Adrenal gland (tissue), 12 donors: ENCODE data around the gene KIAA1328. TPM values are rescaled to one million over a fixed set of nuclear protein-coding genes. Genes with fewer than 3 reads are reported as not detected.

Source experiments
- DNase-seq, 7 donors: peaks; one replicate each; pipeline ENCODE4 v3.0.0-alpha.2; 2019 to 2020
- H3K27ac ChIP-seq, 5 donors: fragments of 200-600 bp; sonication (generic) in 4 of 5; 1 replicate in 3 of 5; 2 replicates in 2 of 5; pipeline versions ENCODE4 v1.5.1 to v1.8.0; 2016 to 2020; ENCODE audit warnings: mild to moderate bottlenecking in 1 of 5
- H3K27me3 ChIP-seq: fragments of 200-600 bp; 2 replicates; pipeline ENCODE4 v1.8.0; 2021
- H3K36me3 ChIP-seq, 2 donors: fragments of 200-600 bp; replicated peaks in 1 of 2; 1 replicate in 1 of 2; 2 replicates in 1 of 2; pipeline versions ENCODE4 v1.5.1 to v1.8.0; 2018 to 2022
- H3K4me1 ChIP-seq, 2 donors: fragments of 200-600 bp; replicated peaks in 1 of 2; 1 replicate in 1 of 2; 2 replicates in 1 of 2; pipeline versions ENCODE4 v1.5.1 to v1.8.0; 2018 to 2021
- H3K4me3 ChIP-seq, 4 donors: fragments of 200-600 bp; sonication (generic) in 3 of 4; one replicate each; pipeline ENCODE4 v1.5.1; 2016 to 2018
- H3K9me3 ChIP-seq, 3 donors: fragments of 200-600 bp; sonication (generic) in 1 of 3; replicated peaks in 1 of 3; 1 replicate in 2 of 3; 2 replicates in 1 of 3; pipeline versions ENCODE4 v1.5.1 to v1.8.0; 2016 to 2021
- CTCF ChIP-seq, 6 experiments: fragments of 450-650 bp in 4 of 6; fragments of 200-600 bp in 2 of 6; sonication (generic) in 1 of 6; IDR thresholded peaks; 1 replicate in 5 of 6; 2 replicates in 1 of 6; pipeline versions ENCODE4 v1.5.1 to v1.8.0; 2016 to 2021; ENCODE audit warnings: antibody characterized with exemption in 6 of 6, mild to moderate bottlenecking in 2 of 6, moderate library complexity in 1 of 6
- POLR2A ChIP-seq, 2 donors: fragments of 450-650 bp; IDR thresholded peaks; one replicate each; pipeline ENCODE4 v1.6.1; 2017; ENCODE audit warnings: antibody characterized with exemption in 2 of 2, mild to moderate bottlenecking in 2 of 2, moderate library complexity in 1 of 2
- whole genome bisulfite sequencing, 4 donors: extraction: QIAGEN DNeasy Blood & Tissue Kit in 2 of 4; methylation state at CpG; one replicate each; pipeline versions ENCODE4 v1.1.5 to v1.1.7; 2013 to 2017; 5-methylcytosine and 5-hydroxymethylcytosine counted together
- intact Hi-C, 2 donors: fragments of 100-400 bp; cut with DNase I; formaldehyde crosslinking; loops; one replicate each; pipeline versions ENCODE4 v1.14.1 to v1.15.0; 2022 to 2023
- polyA plus RNA-seq, 3 donors: library from polyadenylated mRNA; stranded (reverse); fragments of 200-250 nt in 2 of 3; fragments of 350-450 nt in 1 of 3; fragmentation: Illumina TruSeq in 1 of 3; extraction: RNeasy Lipid Tissue Mini Kit (QIAGEN cat#74804) in 1 of 3; gene quantifications; one replicate each; pipeline ENCODE4 v1.2.3, GENCODE V29; 2013 to 2014
- total RNA-seq, 9 donors: library from RNA; depleted of rRNA in 4 of 9; stranded (reverse); fragments of >200 nt in 4 of 9; fragments of 120-200 nt in 1 of 9; fragmentation: NEBNext Ultra II Directional in 1 of 9; extraction: Animal tissue kit (Norgen Biotek cat#: 25700) in 1 of 9; gene quantifications; one replicate each; pipeline versions ENCODE4 v1.1.0 to v1.2.4, GENCODE V29; 2013 to 2023
- donor health status: healthy with polysubstance abuse.
- donor health status: Bipolar disorder and iron deficiency.
- donor health status: DM: yes; HTN: yes; CAD: no.
- donor health status: DM: no; HTN: no; CAD: no.
- donor health status: DM: no; HTN: no; CAD: no.
- donor health status: DM: yes; HTN: yes; CAD: no.

Gene KIAA1328
- total and polyA plus RNA-seq, 12 donors = 2.5 to 20.5 (median 7.2) TPM

DNA sequence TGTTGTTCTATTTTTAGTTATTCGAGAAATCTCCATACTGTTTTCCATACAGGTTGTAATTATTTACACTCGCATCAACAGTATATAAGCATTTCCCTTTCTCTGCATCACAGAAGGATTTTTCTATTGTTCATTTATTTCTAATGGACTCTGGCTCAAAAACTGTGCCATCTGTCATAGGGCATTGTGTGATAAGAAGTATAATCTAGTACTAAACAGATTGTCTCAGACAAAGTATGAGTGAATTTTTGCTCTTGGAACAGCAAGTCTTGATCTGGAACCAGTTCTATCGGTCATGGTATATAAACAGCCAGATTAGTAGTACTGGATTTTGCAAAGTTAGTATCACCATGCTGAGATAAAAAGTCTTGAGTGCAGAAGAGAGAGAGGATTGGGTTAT is 145.8 kb downstream of the KIAA1328 start:
- WGBS, 4 donors = 94 to 98% (median 95%) methylated on average over 3 of the region's 3 CpGs
- intact Hi-C loops = no loop called here
- TF ChIP-seq CTCF (IDR thresholded peaks at IDR 0.05) = no peak
- no peak for TF ChIP-seq POLR2A (IDR thresholded peaks at IDR 0.05)
- no peaks in the 10 kb centered on the region for H3K4me1 ChIP-seq
- no peaks in the 10 kb centered on the region for H3K36me3 ChIP-seq
- no peak for DNase-seq
- no peak overlapping the region for H3K27ac ChIP-seq
- no peaks in the 10 kb centered on the region for H3K27me3 ChIP-seq
- H3K9me3 ChIP-seq = no peaks in the 10 kb centered on the region
- no peak overlapping the region for H3K4me3 ChIP-seq

GRCh38 chr18:36977121-36977520 is 148.2 kb downstream of the KIAA1328 start:
- Histone ChIP-seq H3K27me3 (no peaks in the 10 kb centered on the region), H3K4me3 (no peak overlapping the region), H3K27ac (no peak overlapping the region), H3K4me1 (no peaks in the 10 kb centered on the region), H3K9me3 (no peaks in the 10 kb centered on the region), H3K36me3 (no peaks in the 10 kb centered on the region)
- 89 to 96% (median 91%) methylated on average over 2 of the region's 2 CpGs for WGBS, 4 donors
- intact Hi-C loops = no loop called here
- DNase-seq = no peak
- no peak for TF ChIP-seq POLR2A (IDR thresholded peaks at IDR 0.05)
- TF ChIP-seq CTCF (IDR thresholded peaks at IDR 0.05) = no peak

- TF ChIP-seq POLR2A (IDR thresholded peaks at IDR 0.05) = no peak
- no peak for TF ChIP-seq CTCF (IDR thresholded peaks at IDR 0.05)
- H3K36me3 ChIP-seq = no peaks in the 10 kb centered on the region
- H3K9me3 ChIP-seq = no peaks in the 10 kb centered on the region
- no peak overlapping the region for H3K27ac ChIP-seq
- no peaks in the 10 kb centered on the region for H3K4me1 ChIP-seq
- no peak overlapping the region for H3K4me3 ChIP-seq
- intact Hi-C loops = no loop called here
- no peaks in the 10 kb centered on the region for H3K27me3 ChIP-seq
- DNase-seq = no peak
Observed at GRCh38 chr18:36993068-36993467, 164.1 kb downstream of the KIAA1328 start.

DNA sequence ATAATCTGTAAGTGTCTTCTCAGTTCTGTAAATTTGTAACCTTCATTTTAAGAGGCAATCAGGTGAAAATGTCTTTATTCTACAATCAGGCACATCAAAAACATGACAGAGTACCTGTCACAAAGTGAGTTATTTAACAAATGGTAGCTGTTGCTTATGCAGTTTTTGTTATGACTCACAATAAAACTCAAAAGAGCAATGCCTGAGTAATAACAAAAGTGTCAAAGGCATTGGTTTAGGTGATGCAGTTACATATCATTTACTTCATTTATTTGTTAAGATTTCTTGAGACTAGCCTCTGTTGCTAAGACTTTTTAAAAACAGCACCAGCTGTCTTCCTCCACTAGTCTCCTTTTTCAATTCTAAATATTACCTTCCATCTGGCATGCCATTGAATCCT is 177.8 kb downstream of the KIAA1328 start:
- TF ChIP-seq CTCF (IDR thresholded peaks at IDR 0.05) (no peak), POLR2A (IDR thresholded peaks at IDR 0.05) (no peak)
- Histone ChIP-seq H3K27ac (no peak overlapping the region), H3K36me3 (no peaks in the 10 kb centered on the region), H3K9me3 (no peaks in the 10 kb centered on the region), H3K4me3 (no peak overlapping the region), H3K27me3 (no peaks in the 10 kb centered on the region), H3K4me1 (no peaks in the 10 kb centered on the region)
- no peak for DNase-seq
- intact Hi-C loops = no loop called here
